HG02840 (cell line): ENCODE data around the gene GSTA5.
"Not testable (repeated sequence)": the region's sequence is repeated elsewhere in the genome, so short reads cannot be mapped to it uniquely, and the experiment has no call there.

Experiments
- ATAC-seq: cut with Tn5 transposase; IDR thresholded peaks from one replicate; pipeline ENCODE4 v1.9.1; 2021; ENCODE audit warnings: mild to moderate bottlenecking, moderate library complexity, moderate number of reproducible peaks; ENCODE audit not compliant: unreplicated experiment, low FRiP score

GSTA5 gene

GRCh38 chr6:52840763-52841585, at the start of gene GSTA5:
Gene GSTA5 (minus strand): TSS chr6:52840813.
- ATAC-seq: no peak

- no peak for ATAC-seq
Observed at GRCh38 chr6:52890018-52890417, 49.4 kb upstream of the GSTA5 start.

GRCh38 chr6:52887910-52888524, 47.4 kb upstream of the GSTA5 start:
- no peak for ATAC-seq

- peak; percentile 98 for ATAC-seq
Observed at GRCh38 chr6:52881996-52882841, 41.6 kb upstream of the GSTA5 start.

GRCh38 chr6:52881662-52881995, 41.0 kb upstream of the GSTA5 start:
- no peak for ATAC-seq

- no peak for ATAC-seq
Observed at GRCh38 chr6:52877786-52878185, 37.2 kb upstream of the GSTA5 start.

- ATAC-seq: no peak
Observed at GRCh38 chr6:52877168-52877567, 36.6 kb upstream of the GSTA5 start.

GRCh38 chr6:52876056-52876787, 35.6 kb upstream of the GSTA5 start:
- no peak for ATAC-seq

GRCh38 chr6:52872031-52872430, 31.4 kb upstream of the GSTA5 start:
- no peak for ATAC-seq

- no peak for ATAC-seq
Observed at GRCh38 chr6:52871621-52872020, 31.0 kb upstream of the GSTA5 start.

- not testable (repeated sequence) for ATAC-seq
Observed at GRCh38 chr6:52870335-52871091, 29.9 kb upstream of the GSTA5 start.

GRCh38 chr6:52868899-52869298, 28.3 kb upstream of the GSTA5 start:
- not testable (repeated sequence) for ATAC-seq

- no peak for ATAC-seq
Observed at GRCh38 chr6:52868240-52868639, 27.6 kb upstream of the GSTA5 start.

- not testable (repeated sequence) for ATAC-seq
Observed at GRCh38 chr6:52861151-52861550, 20.5 kb upstream of the GSTA5 start.

- no peak for ATAC-seq
Observed at GRCh38 chr6:52858416-52858815, 17.8 kb upstream of the GSTA5 start.

- not testable (repeated sequence) for ATAC-seq
Observed at GRCh38 chr6:52856137-52856536, 15.5 kb upstream of the GSTA5 start.

GRCh38 chr6:52849137-52849536, 8.5 kb upstream of the GSTA5 start:
- ATAC-seq: no peak

- ATAC-seq: no peak
Observed at GRCh38 chr6:52846002-52846401, 5.4 kb upstream of the GSTA5 start.

GRCh38 chr6:52843605-52844004, 3.0 kb upstream of the GSTA5 start:
- no peak for ATAC-seq
